IMR-90 (cell line): ENCODE data around the gene PROSER2. TPM values are rescaled to one million over a fixed set of nuclear protein-coding genes. Genes with fewer than 3 reads are reported as not detected.

Source experiments
- ATAC-seq: fragments of 200-7000 bp; cut with Tn5 transposase; 2 replicates; pipeline ENCODE4 v1.9.1; 2020; ENCODE audit warnings: low read depth, mild to moderate bottlenecking, moderate library complexity
- BruUV-seq: library from RNA; stranded (reverse); fragments of 400-500 nt; replicated peaks from 2 replicates; lab custom pipeline; 2021; lab: Mats Ljungman, UMichigan
- CTCF ChIA-PET: fragments of 300-600 bp; formaldehyde crosslinking; extraction: SDS; loops from one replicate; lab custom pipeline; 2021; ENCODE audit warnings: antibody characterized with exemption; lab: Yijun Ruan, JAX
- POLR2A ChIA-PET: fragments of 300-600 bp; sonication (Branson Sonifier 250); formaldehyde crosslinking; loops from one replicate; lab custom pipeline; 2022; ENCODE audit warnings: antibody characterized with exemption; ENCODE audit not compliant: unreplicated experiment; lab: Charles Lee
- DNase-seq: peaks from one replicate; pipeline ENCODE4 v3.0.0; 2013
- H2AFZ ChIP-seq: replicated peaks from 2 replicates; pipeline ENCODE3; 2013; ENCODE audit warnings: low read length, mild to moderate bottlenecking; ENCODE audit not compliant: poor library complexity
- H2AK5ac ChIP-seq: 2 replicates; pipeline ENCODE4 v1.6.1; 2013; ENCODE audit warnings: low read depth, low read length, inconsistent platforms
- H2AK9ac ChIP-seq: replicated peaks from 2 replicates; pipeline ENCODE3; 2013; ENCODE audit warnings: mild to moderate bottlenecking, low read depth, low read length, moderate library complexity; ENCODE audit not compliant: poor library complexity
- H2BK120ac ChIP-seq: 2 replicates; pipeline ENCODE4 v1.6.1; 2013; ENCODE audit warnings: low read depth, low read length, inconsistent platforms
- H2BK15ac ChIP-seq: 3 replicates; pipeline ENCODE4 v1.6.1; 2013; ENCODE audit warnings: low read depth, low read length, inconsistent platforms
- H2BK20ac ChIP-seq: 2 replicates; pipeline ENCODE4 v1.6.1; 2013; ENCODE audit warnings: low read depth, mild to moderate bottlenecking, inconsistent platforms, low read length, moderate library complexity
- H2BK5ac ChIP-seq: 2 replicates; pipeline ENCODE4 v1.6.1; 2013; ENCODE audit warnings: mild to moderate bottlenecking, low read depth, low read length, inconsistent platforms; ENCODE audit not compliant: poor library complexity, severe bottlenecking
- H3K14ac ChIP-seq: replicated peaks from 2 replicates; pipeline ENCODE4 v1.6.1; 2013; ENCODE audit warnings: low read depth, low read length, inconsistent platforms
- H3K18ac ChIP-seq: 2 replicates; pipeline ENCODE4 v1.6.1; 2013; ENCODE audit warnings: low read depth, low read length, control low read depth
- H3K23ac ChIP-seq: 2 replicates; pipeline ENCODE4 v1.6.1; 2013; ENCODE audit warnings: low read depth, low read length, inconsistent platforms
- H3K27ac ChIP-seq: 2 replicates; pipeline ENCODE4 v1.5.1; 2013; ENCODE audit warnings: mild to moderate bottlenecking, control low read depth, low read length; ENCODE audit not compliant: insufficient read depth
- H3K27me3 ChIP-seq: 2 replicates; pipeline ENCODE4 v1.6.1; 2013; ENCODE audit warnings: low read length; ENCODE audit not compliant: control insufficient read depth, insufficient read depth
- H3K36me3 ChIP-seq: 2 replicates; pipeline ENCODE4 v1.6.1; 2013; ENCODE audit warnings: low read length, mixed read lengths; ENCODE audit not compliant: control insufficient read depth, insufficient read depth
- H3K4ac ChIP-seq: 2 replicates; pipeline ENCODE4 v1.6.1; 2013; ENCODE audit warnings: low read depth, low read length, inconsistent platforms
- H3K4me1 ChIP-seq: 2 replicates; pipeline ENCODE4 v1.6.1; 2013; ENCODE audit warnings: low read length, mixed read lengths; ENCODE audit not compliant: control insufficient read depth, insufficient read depth
- H3K4me2 ChIP-seq: 2 replicates; pipeline ENCODE4 v1.6.1; 2013; ENCODE audit warnings: low read depth, mild to moderate bottlenecking, control low read depth, low read length, moderate library complexity
- H3K4me3 ChIP-seq: 2 replicates; pipeline ENCODE4 v1.5.1; 2013; ENCODE audit warnings: low read depth, mild to moderate bottlenecking, control low read depth, low read length, moderate library complexity; ENCODE audit not compliant: insufficient read depth
- H3K56ac ChIP-seq: 2 replicates; pipeline ENCODE4 v1.6.1; 2013; ENCODE audit warnings: low read length, inconsistent platforms; ENCODE audit not compliant: insufficient read depth; ENCODE audit errors: extremely low read depth
- H3K79me1 ChIP-seq, 2 experiments: 2 replicates each; pipeline ENCODE4 v1.6.1; 2013; ENCODE audit warnings: low read length in 2 of 2, inconsistent platforms in 1 of 2, low read depth in 1 of 2
- H3K9ac ChIP-seq: 2 replicates; pipeline ENCODE4 v1.6.1; 2013; ENCODE audit warnings: low read depth, low read length, control low read depth
- H3K9me1 ChIP-seq: 2 replicates; pipeline ENCODE4 v1.6.1; 2013; ENCODE audit warnings: low read length, inconsistent platforms; ENCODE audit not compliant: insufficient read depth
- H3K9me3 ChIP-seq: 2 replicates; pipeline ENCODE4 v1.6.1; 2013; ENCODE audit warnings: low read length; ENCODE audit not compliant: control insufficient read depth, insufficient read depth
- H4K20me1 ChIP-seq: 2 replicates; pipeline ENCODE4 v1.6.1; 2013; ENCODE audit warnings: low read length, inconsistent platforms; ENCODE audit not compliant: insufficient read depth
- H4K5ac ChIP-seq: 2 replicates; pipeline ENCODE4 v1.6.1; 2013; ENCODE audit warnings: mild to moderate bottlenecking, low read depth, low read length, control low read depth
- H4K8ac ChIP-seq, 2 experiments: 2 replicates each; pipeline ENCODE4 v1.6.1; 2013; ENCODE audit warnings: low read depth in 2 of 2, low read length in 2 of 2, control low read depth in 1 of 2, inconsistent platforms in 1 of 2
- H4K91ac ChIP-seq: 2 replicates; pipeline ENCODE4 v1.6.1; 2013; ENCODE audit warnings: low read depth, low read length, inconsistent platforms; ENCODE audit not compliant: insufficient read depth
- BHLHE40 ChIP-seq: fragments of 150-350 bp; IDR thresholded peaks from 2 replicates; pipeline ENCODE4 v1.6.1; 2016; ENCODE audit warnings: mild to moderate bottlenecking, low read depth, low read length
- CEBPB ChIP-seq: IDR thresholded peaks from 2 replicates; pipeline ENCODE4 v1.6.1; 2012; ENCODE audit warnings: low read depth, low read length, improper control_type of control experiment
- CHD1 ChIP-seq: IDR thresholded peaks from 2 replicates; pipeline ENCODE4 v1.6.1; 2012; ENCODE audit warnings: low read depth, low read length, improper control_type of control experiment
- FOS ChIP-seq: fragments of 150-350 bp; IDR thresholded peaks from 2 replicates; pipeline ENCODE4 v1.6.1; 2016; ENCODE audit warnings: low read depth, low read length
- MAFK ChIP-seq: IDR thresholded peaks from 2 replicates; pipeline ENCODE4 v1.6.1; 2012; ENCODE audit warnings: low read depth, low read length, improper control_type of control experiment
- MAZ ChIP-seq: IDR thresholded peaks from 2 replicates; pipeline ENCODE4 v1.6.1; 2012; ENCODE audit warnings: low read depth, mild to moderate bottlenecking, low read length, improper control_type of control experiment, moderate library complexity, borderline replicate concordance
- NFE2L2 ChIP-seq: fragments of 150-350 bp; IDR thresholded peaks from 2 replicates; pipeline ENCODE4 v1.6.1; 2016; ENCODE audit warnings: low read depth, mild to moderate bottlenecking, low read length
- RCOR1 ChIP-seq: IDR thresholded peaks from 2 replicates; pipeline ENCODE4 v1.6.1; 2012; ENCODE audit warnings: mild to moderate bottlenecking, low read length, improper control_type of control experiment; ENCODE audit not compliant: insufficient replicate concordance
- RFX5 ChIP-seq: IDR thresholded peaks from 2 replicates; pipeline ENCODE4 v1.8.0; 2012; ENCODE audit warnings: low read depth, mild to moderate bottlenecking, low read length, moderate library complexity
- SMC3 ChIP-seq: fragments of 150-350 bp; IDR thresholded peaks from 2 replicates; pipeline ENCODE4 v1.6.1; 2016; ENCODE audit warnings: low read depth, mild to moderate bottlenecking, antibody characterized with exemption, low read length, moderate library complexity
- WGBS, 2 experiments: methylation state at CpG; one replicate each; pipeline versions ENCODE4 v1.1.5 to v1.1.7; 2013; ENCODE audit warnings: missing lambda C conversion rate in 2 of 2; ENCODE audit not compliant: insufficient read length in 1 of 2; ENCODE audit errors: extremely low coverage in 2 of 2; 5-methylcytosine and 5-hydroxymethylcytosine counted together
- dilution Hi-C: fragments of 300-500 bp; cut with HindIII; formaldehyde crosslinking; loops from one replicate; pipeline ENCODE4 v1.14.3; 2018; ENCODE audit warnings: low sequenced_read_pairs; ENCODE audit not compliant: unreplicated experiment
- in situ Hi-C: fragments of 300-500 bp; cut with MboI; formaldehyde crosslinking; loops from 3 replicates; pipeline ENCODE4 v1.14.3; 2019; ENCODE audit warnings: low sequenced_read_pairs, inconsistent platforms, mixed read lengths
- intact Hi-C: fragments of 100-400 bp; cut with micrococcal nuclease; formaldehyde crosslinking; loops from 2 replicates; pipeline ENCODE4 v1.10.0; 2022
- polyA plus RNA-seq, 3 experiments: library from polyadenylated mRNA; depleted of rRNA; stranded (reverse); fragments of >200 nt; gene quantifications; 2 replicates each; pipeline ENCODE4 v1.2.3, GENCODE V29; 2012; ENCODE audit warnings: low replicate concordance in 1 of 3
- total RNA-seq: library from RNA; depleted of rRNA; stranded (reverse); fragments of >200 nt; gene quantifications from 2 replicates; pipeline ENCODE4 v1.2.3, GENCODE V29; 2012
- TF ChIP-seq, protein P1 (sequence below): conservative IDR thresholded peaks from 2 replicates; pipeline ENCODE4 v1.5.1; 2012; ENCODE audit warnings: mild to moderate bottlenecking, low read depth, low read length, improper control_type of control experiment
- TF ChIP-seq, protein P2 (sequence below): fragments of 150-350 bp; IDR thresholded peaks from 2 replicates; pipeline ENCODE4 v1.6.1; 2017; ENCODE audit warnings: mild to moderate bottlenecking, antibody characterized with exemption, low read length, low read depth

PROSER2 gene
- total and polyA plus RNA-seq, 2 of the 4 experiments (the other 2 are of a cell fraction): 1.4 to 2.0 TPM

DNA sequence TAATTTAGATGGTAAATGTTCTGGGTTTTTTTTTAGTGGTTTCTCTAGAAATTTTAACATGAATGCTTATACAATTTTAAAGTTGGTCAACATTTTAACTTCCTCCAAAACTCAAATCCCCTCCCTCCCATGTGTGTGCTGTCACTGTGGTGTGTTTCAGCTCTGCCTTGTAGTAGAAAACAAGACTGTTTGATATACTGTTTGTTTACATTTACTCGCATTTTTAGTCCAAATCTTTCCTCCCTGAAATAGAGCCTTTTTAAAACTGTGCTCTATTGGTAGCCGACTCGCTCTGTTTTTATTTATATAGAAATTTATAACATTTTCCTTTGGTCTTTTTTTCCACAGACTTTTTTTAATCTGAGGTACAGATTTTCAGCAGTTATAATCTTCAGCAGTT lies 19.3 kb downstream of the PROSER2 start:
- ATAC-seq (no peak), DNase-seq (no peak)
- Histone ChIP-seq H3K27ac (no peak overlapping the region), H3K36me3 (no peaks in the 10 kb centered on the region), H3K9me3 (no peaks in the 10 kb centered on the region), H4K8ac (no peak overlapping the region), H2AFZ (no peak overlapping the region), H2BK120ac (no peak overlapping the region), H3K9ac (no peak overlapping the region), H2AK9ac (no peak overlapping the region), H3K4me2 (no peak overlapping the region), H4K20me1 (no peaks in the 10 kb centered on the region), H2BK5ac (no peak overlapping the region), H4K91ac (no peak overlapping the region), H3K14ac (no peak overlapping the region), H3K4me3 (no peak overlapping the region), H3K4ac (no peak overlapping the region), H2AK5ac (no peak overlapping the region), H3K56ac (no peak overlapping the region), H4K5ac (no peak overlapping the region), H3K4me1 (peaks cover 1% of the 10 kb centered on the region; the same call in 1 of the 2 replicates), H3K79me1 (peaks cover 2 to 5% of the 10 kb centered on the region in 2 experiments; a peak in 3 of 4 replicates), H3K9me1 (no peaks in the 10 kb centered on the region), H3K23ac (no peak overlapping the region), H3K18ac (no peak overlapping the region), H2BK20ac (no peak overlapping the region), H3K27me3 (no peaks in the 10 kb centered on the region), H2BK15ac (no peak overlapping the region)
- no peak for TF ChIP-seq SMC3
- no peak for TF ChIP-seq CHD1
- TF ChIP-seq RFX5: no peak
- TF ChIP-seq RCOR1: no peak
- TF ChIP-seq CEBPB: no peak
- no peak for TF ChIP-seq NFE2L2
- TF ChIP-seq, protein P1, sequence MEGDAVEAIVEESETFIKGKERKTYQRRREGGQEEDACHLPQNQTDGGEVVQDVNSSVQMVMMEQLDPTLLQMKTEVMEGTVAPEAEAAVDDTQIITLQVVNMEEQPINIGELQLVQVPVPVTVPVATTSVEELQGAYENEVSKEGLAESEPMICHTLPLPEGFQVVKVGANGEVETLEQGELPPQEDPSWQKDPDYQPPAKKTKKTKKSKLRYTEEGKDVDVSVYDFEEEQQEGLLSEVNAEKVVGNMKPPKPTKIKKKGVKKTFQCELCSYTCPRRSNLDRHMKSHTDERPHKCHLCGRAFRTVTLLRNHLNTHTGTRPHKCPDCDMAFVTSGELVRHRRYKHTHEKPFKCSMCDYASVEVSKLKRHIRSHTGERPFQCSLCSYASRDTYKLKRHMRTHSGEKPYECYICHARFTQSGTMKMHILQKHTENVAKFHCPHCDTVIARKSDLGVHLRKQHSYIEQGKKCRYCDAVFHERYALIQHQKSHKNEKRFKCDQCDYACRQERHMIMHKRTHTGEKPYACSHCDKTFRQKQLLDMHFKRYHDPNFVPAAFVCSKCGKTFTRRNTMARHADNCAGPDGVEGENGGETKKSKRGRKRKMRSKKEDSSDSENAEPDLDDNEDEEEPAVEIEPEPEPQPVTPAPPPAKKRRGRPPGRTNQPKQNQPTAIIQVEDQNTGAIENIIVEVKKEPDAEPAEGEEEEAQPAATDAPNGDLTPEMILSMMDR: no peak
- TF ChIP-seq MAFK: no peak
- no peak for TF ChIP-seq BHLHE40
- TF ChIP-seq MAZ: no peak
- TF ChIP-seq FOS: no peak
- TF ChIP-seq, protein P2, sequence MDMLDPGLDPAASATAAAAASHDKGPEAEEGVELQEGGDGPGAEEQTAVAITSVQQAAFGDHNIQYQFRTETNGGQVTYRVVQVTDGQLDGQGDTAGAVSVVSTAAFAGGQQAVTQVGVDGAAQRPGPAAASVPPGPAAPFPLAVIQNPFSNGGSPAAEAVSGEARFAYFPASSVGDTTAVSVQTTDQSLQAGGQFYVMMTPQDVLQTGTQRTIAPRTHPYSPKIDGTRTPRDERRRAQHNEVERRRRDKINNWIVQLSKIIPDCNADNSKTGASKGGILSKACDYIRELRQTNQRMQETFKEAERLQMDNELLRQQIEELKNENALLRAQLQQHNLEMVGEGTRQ: no peak
- in situ Hi-C loops (no loop called here), dilution Hi-C loops (no loop called here), intact Hi-C loops (no loop called here)
- ChIA-PET POLR2A (no interaction called here), CTCF (no interaction called here)
- no TSS peak for BruUV-seq
- no CpG with 5 or more reads among the region's 3 CpGs for WGBS, 2 experiments
